CD14-positive monocyte (primary cell): ENCODE measurements around the gene LDLRAD4. TPM values are rescaled to one million over a fixed set of nuclear protein-coding genes. Genes with fewer than 3 reads are reported as not detected.

Experiments
- DNase-seq, 3 donors: peaks; one replicate each; pipeline ENCODE4 v3.0.0-alpha.2; 2011 to 2022
- H2AFZ ChIP-seq: 2 replicates; pipeline ENCODE4 v1.6.0; 2012; ENCODE audit warnings: mild to moderate bottlenecking, low read depth, low read length, inconsistent platforms; ENCODE audit not compliant: insufficient read depth, poor library complexity, severe bottlenecking
- H3K27ac ChIP-seq, 2 donors: 1 replicate in 1 of 2; 2 replicates in 1 of 2; pipeline ENCODE4 v1.5.1; 2012 to 2013; ENCODE audit warnings: low read length in 2 of 2, control low read depth in 1 of 2, inconsistent platforms in 1 of 2, low read depth in 1 of 2, mild to moderate bottlenecking in 1 of 2
- H3K27me3 ChIP-seq, 2 donors: one replicate each; pipeline versions ENCODE4 v1.6.0 to v1.6.1; 2011 to 2013; ENCODE audit warnings: low read length in 2 of 2; ENCODE audit not compliant: control insufficient read depth in 2 of 2, insufficient read depth in 2 of 2
- H3K36me3 ChIP-seq, 2 donors: replicated peaks in 1 of 2; 1 replicate in 1 of 2; 2 replicates in 1 of 2; pipeline versions ENCODE4 v1.5.1 to v1.6.1; 2012 to 2013; ENCODE audit warnings: low read length in 2 of 2, control low read depth in 1 of 2, inconsistent platforms in 1 of 2, mild to moderate bottlenecking in 1 of 2; ENCODE audit not compliant: insufficient read depth in 2 of 2, control insufficient read depth in 1 of 2
- H3K4me1 ChIP-seq, 2 donors: 1 replicate in 1 of 2; 2 replicates in 1 of 2; pipeline versions ENCODE4 v1.5.1 to v1.6.1; 2012 to 2013; ENCODE audit warnings: low read length in 2 of 2, control low read depth in 1 of 2, inconsistent platforms in 1 of 2, mild to moderate bottlenecking in 1 of 2, moderate library complexity in 1 of 2; ENCODE audit not compliant: insufficient read depth in 2 of 2, control insufficient read depth in 1 of 2
- H3K4me2 ChIP-seq: replicated peaks from 2 replicates; pipeline ENCODE3; 2012; ENCODE audit warnings: low read length, moderate library complexity, mild to moderate bottlenecking; ENCODE audit not compliant: poor library complexity, severe bottlenecking; ENCODE audit errors: extremely low read depth
- H3K4me3 ChIP-seq, 3 experiments: fragments of 200-600 bp in 1 of 3; sonication (generic) in 1 of 3; replicated peaks in 1 of 3; 1 replicate in 2 of 3; 2 replicates in 1 of 3; pipeline ENCODE4 v1.5.1; 2011 to 2013; ENCODE audit warnings: low read length in 3 of 3, mild to moderate bottlenecking in 3 of 3, control low read depth in 2 of 3, low read depth in 2 of 3, inconsistent platforms in 1 of 3, moderate library complexity in 1 of 3
- H3K79me2 ChIP-seq: 2 replicates; pipeline ENCODE4 v1.6.0; 2012; ENCODE audit warnings: mild to moderate bottlenecking, control low read depth, inconsistent platforms, low read length, moderate library complexity; ENCODE audit not compliant: insufficient read depth
- H3K9ac ChIP-seq: 2 replicates; pipeline ENCODE4 v1.6.0; 2017; ENCODE audit warnings: low read length, mild to moderate bottlenecking; ENCODE audit not compliant: insufficient read depth, poor library complexity, severe bottlenecking
- H3K9me3 ChIP-seq, 2 donors: replicated peaks in 1 of 2; 1 replicate in 1 of 2; 2 replicates in 1 of 2; pipeline versions ENCODE4 v1.5.1 to v1.6.1; 2012 to 2013; ENCODE audit warnings: low read length in 2 of 2, control low read depth in 1 of 2; ENCODE audit not compliant: control insufficient read depth in 1 of 2, insufficient read depth in 1 of 2
- H4K20me1 ChIP-seq: 2 replicates; pipeline ENCODE4 v1.6.0; 2012; ENCODE audit warnings: mild to moderate bottlenecking, low read length, control low read depth, moderate library complexity; ENCODE audit not compliant: insufficient read depth
- H3K27ac Mint-ChIP-seq, 7 donors: one replicate each; pipeline ENCODE4 v1.8.0; 2020; ENCODE audit warnings: mild to moderate bottlenecking in 7 of 7, mixed read lengths in 7 of 7, moderate library complexity in 6 of 7, inconsistent platforms in 2 of 7
- H3K27me3 Mint-ChIP-seq, 3 donors: one replicate each; pipeline ENCODE4 v1.8.0; 2021 to 2022; ENCODE audit warnings: low read depth in 3 of 3, mild to moderate bottlenecking in 3 of 3, mixed read lengths in 3 of 3, moderate library complexity in 3 of 3, inconsistent platforms in 1 of 3
- H3K36me3 Mint-ChIP-seq, 2 donors: one replicate each; pipeline ENCODE4 v1.8.0; 2020; ENCODE audit warnings: mixed read lengths in 2 of 2, inconsistent platforms in 1 of 2, mild to moderate bottlenecking in 1 of 2
- H3K4me1 Mint-ChIP-seq: one replicate; pipeline ENCODE4 v1.8.0; 2020; ENCODE audit warnings: mild to moderate bottlenecking, mixed read lengths
- H3K4me3 Mint-ChIP-seq, 2 donors: one replicate each; pipeline ENCODE4 v1.8.0; 2020; ENCODE audit warnings: mild to moderate bottlenecking in 2 of 2, mixed read lengths in 2 of 2, moderate library complexity in 1 of 2
- H3K9me3 Mint-ChIP-seq, 7 donors: one replicate each; pipeline ENCODE4 v1.8.0; 2020 to 2022; ENCODE audit warnings: mixed read lengths in 7 of 7, mild to moderate bottlenecking in 6 of 7, moderate library complexity in 6 of 7, inconsistent platforms in 2 of 7
- CTCF ChIP-seq: fragments of 200-600 bp; IDR thresholded peaks from one replicate; pipeline ENCODE4 v1.8.0; 2022; ENCODE audit warnings: antibody characterized with exemption, mild to moderate bottlenecking
- WGBS: methylation state at CpG from one replicate; pipeline ENCODE4 v1.1.5; 2013; ENCODE audit warnings: missing lambda C conversion rate; ENCODE audit not compliant: insufficient coverage; 5-methylcytosine and 5-hydroxymethylcytosine counted together
- intact Hi-C, 2 donors: fragments of 100-400 bp; cut with micrococcal nuclease; formaldehyde crosslinking; loops; one replicate each; pipeline versions ENCODE4 v1.15.0 to v1.15.1; 2023
- polyA plus RNA-seq, 3 donors: library from polyadenylated mRNA; depleted of rRNA in 1 of 3; unstranded in 2 of 3; stranded (reverse) in 1 of 3; fragments of 300-500 nt in 2 of 3; fragments of >200 nt in 1 of 3; fragmentation: Illumina TruSeq in 2 of 3; gene quantifications; 1 replicate in 2 of 3; 2 replicates in 1 of 3; pipeline ENCODE4 v1.2.3, GENCODE V29; 2012 to 2021

Gene LDLRAD4
- polyA plus RNA-seq, 3 donors, result 13.5 to 15.4 (median 13.8) TPM

DNA sequence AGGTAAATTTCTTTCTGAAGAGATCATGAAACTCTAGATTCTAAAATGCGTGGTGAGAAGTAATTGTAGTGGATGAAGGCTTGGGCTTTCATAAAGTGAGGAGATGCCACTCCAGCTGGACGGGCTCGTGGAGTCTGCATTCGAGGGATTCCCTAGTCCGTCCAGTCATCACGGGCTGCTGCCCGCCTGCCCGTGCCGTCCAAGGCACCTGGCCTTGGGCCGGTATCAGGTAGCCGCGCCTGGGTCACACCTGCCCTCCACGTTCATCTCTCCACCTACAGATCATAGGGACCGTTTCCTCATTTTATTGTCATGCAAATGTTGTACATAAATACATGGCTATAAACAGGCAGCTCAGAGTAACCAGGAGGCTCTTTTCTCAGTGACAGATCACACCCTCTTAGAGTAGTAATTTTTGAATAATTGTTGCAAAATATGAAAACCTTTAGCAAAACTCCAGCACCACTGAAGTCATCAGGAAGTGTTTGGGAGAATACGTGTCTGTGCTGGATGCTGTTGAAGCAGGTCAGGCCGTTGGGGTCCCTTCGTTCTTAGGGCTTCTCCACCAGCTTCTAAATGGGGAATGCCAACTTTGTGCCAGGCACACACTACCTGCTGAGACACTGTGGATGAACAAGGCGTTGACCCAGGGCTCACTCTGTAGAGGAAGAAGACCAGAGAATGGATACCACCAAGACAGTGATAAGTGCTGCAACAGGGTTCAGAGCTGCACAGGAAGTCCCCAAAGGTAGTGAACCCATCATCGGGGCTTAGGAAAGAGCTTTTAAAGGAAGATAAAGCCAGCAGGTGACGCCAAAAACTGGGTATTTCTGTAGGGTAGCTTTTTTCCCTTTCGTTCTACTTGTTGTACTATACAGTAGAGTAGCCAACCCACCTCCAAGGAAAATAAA lies 395.3 kb downstream of the LDLRAD4 start:
- H3K27me3 Mint-ChIP-seq, result peaks cover 27 to 37% (median 29%) of the 10 kb centered on the region in 3 donors
- no peak for DNase-seq
- H3K4me1 ChIP-seq, result peaks cover 55 to 62% of the 10 kb centered on the region in 2 donors

More for the DNA sequence above, 395.3 kb downstream of the LDLRAD4 start:
- Histone ChIP-seq H2AFZ (no peak overlapping the region), H3K4me3 (no peak overlapping the region), H3K27ac (peak overlapping the region in 1 of 2 donors; percentile 72), H3K27me3 (peaks cover 0 to 21% of the 10 kb centered on the region in 2 donors), H3K4me2 (no peak overlapping the region), H3K9ac (no peak overlapping the region), H3K9me3 (no peaks in the 10 kb centered on the region), H3K79me2 (no peaks in the 10 kb centered on the region), H4K20me1 (no peaks in the 10 kb centered on the region), H3K36me3 (no peaks in the 10 kb centered on the region)
- Mint-ChIP-seq H3K9me3 (peaks cover 0 to 7% (median 2%) of the 10 kb centered on the region in 7 donors), H3K27ac (peak overlapping the region; percentile 81 to 97 (median 94)), H3K4me1 (peaks cover 66% of the 10 kb centered on the region), H3K4me3 (peak overlapping the region in 1 of 2 donors; percentile 75), H3K36me3 (peaks cover 21 to 23% of the 10 kb centered on the region in 2 donors)
- 90% methylated on average over 12 of the region's 21 CpGs for WGBS
- intact Hi-C loops, result loop anchor here in 1 of 2 donors (2.0 to 5.0 kb wide), 2 partner anchors 25 to 47 kb away; no protein-coding TSS in a partner anchor
- TF ChIP-seq CTCF, result no peak
